Gastroesophageal sphincter (tissue), 3 donors: Measurements from ENCODE around the gene CGGBP1.

Experiments
- CTCF ChIP-seq, 4 experiments: fragments of 200-600 bp in 2 of 4; fragments of 450-650 bp in 2 of 4; sonication (generic) in 1 of 4; IDR thresholded peaks; one replicate each; pipeline ENCODE4 v1.5.1; 2017 to 2019; ENCODE audit warnings: antibody characterized with exemption in 4 of 4, mild to moderate bottlenecking in 2 of 4, moderate library complexity in 2 of 4
- EP300 ChIP-seq: sonication (generic); formaldehyde crosslinking; IDR thresholded peaks from one replicate; pipeline ENCODE4 v1.6.1; 2017; ENCODE audit warnings: antibody characterized with exemption, mild to moderate bottlenecking
- POLR2A ChIP-seq, 2 donors: fragments of 450-650 bp; IDR thresholded peaks; one replicate each; pipeline ENCODE4 v1.6.1; 2017; ENCODE audit warnings: antibody characterized with exemption in 2 of 2, mild to moderate bottlenecking in 2 of 2, moderate library complexity in 1 of 2

GRCh38 chr3:88028876-88029275 is 29.9 kb downstream of the CGGBP1 start:
- no peak for TF ChIP-seq CTCF (IDR thresholded peaks at IDR 0.05)
- no peak for TF ChIP-seq POLR2A (IDR thresholded peaks at IDR 0.05)
- no peak for TF ChIP-seq EP300
